Measurements from ENCODE around the gene FCER2.

FCER2 gene

GRCh38 chr19:7676376-7676775, 25.6 kb downstream of the FCER2 start:
- DNase-seq: no peak

- DNase-seq: peak; percentile 21
These were observed 27.6 kb downstream of the FCER2 start for GRCh38 chr19:7674010-7675005.

- no peak for DNase-seq
These were observed 29.4 kb downstream of the FCER2 start for GRCh38 chr19:7672522-7672921.

- no peak for DNase-seq
These were observed 31.1 kb downstream of the FCER2 start for GRCh38 chr19:7670790-7671189.

- DNase-seq: no peak
These were observed 31.7 kb downstream of the FCER2 start for GRCh38 chr19:7670150-7670783.

- no peak for DNase-seq
These were observed 32.3 kb downstream of the FCER2 start for GRCh38 chr19:7669641-7670040.

GRCh38 chr19:7668842-7669241, 33.1 kb downstream of the FCER2 start, which contains the start of gene RETN:
TSS of gene RETN (plus strand) at chr19:7669049. CDS start at chr19:7669327, 278 bp downstream.
- no peak for DNase-seq

- DNase-seq: peak; percentile 78
These were observed 36.9 kb downstream of the FCER2 start for GRCh38 chr19:7665076-7665475.

- no peak for DNase-seq
These were observed 38.2 kb downstream of the FCER2 start for GRCh38 chr19:7663706-7664105.

GRCh38 chr19:7662657-7663056, 39.3 kb downstream of the FCER2 start:
- DNase-seq: no peak

- DNase-seq: no peak
These were observed 40.0 kb downstream of the FCER2 start for GRCh38 chr19:7661744-7662538.

- DNase-seq: no peak
These were observed 43.7 kb downstream of the FCER2 start for GRCh38 chr19:7658219-7658686.

GRCh38 chr19:7657131-7657751, 44.7 kb downstream of the FCER2 start:
- DNase-seq: no peak

- no peak for DNase-seq
These were observed 46.4 kb downstream of the FCER2 start for GRCh38 chr19:7655581-7655980.

- peak; percentile 12 for DNase-seq
These were observed 47.5 kb downstream of the FCER2 start for GRCh38 chr19:7654401-7654800.

GRCh38 chr19:7652061-7652641, 49.8 kb downstream of the FCER2 start:
- DNase-seq: peak; percentile 59

- DNase-seq: no peak
These were observed 51.8 kb downstream of the FCER2 start for GRCh38 chr19:7650148-7650547.

- no peak for DNase-seq
These were observed 53.5 kb downstream of the FCER2 start for GRCh38 chr19:7648265-7649014.

- DNase-seq: no peak
These were observed 54.8 kb downstream of the FCER2 start for GRCh38 chr19:7647156-7647555.

- DNase-seq: no peak
These were observed 55.6 kb downstream of the FCER2 start for GRCh38 chr19:7646426-7646700.

- DNase-seq: no peak
These were observed 56.1 kb downstream of the FCER2 start for GRCh38 chr19:7645656-7646425.
